Measurements from ENCODE around the gene ATP1A1. TPM values are rescaled to one million over a fixed set of nuclear protein-coding genes. Genes with fewer than 3 reads are reported as not detected.

The ATP1A1 gene
- 196 and 200 TPM in 2 replicates for total RNA-seq

GRCh38 chr1:116372651-116373430 is at the start of gene ATP1A1:
Gene ATP1A1, plus strand, starts transcription at chr1:116373244. Its CDS starts 268 bp downstream, at chr1:116373512.
- Mint-ChIP-seq H3K4me3 (ENCODE audit: low read depth) (peak within 1 kb of the TSS; percentile 95), H3K4me1 (ENCODE audit: low read depth) (peaks cover 34% of the 10 kb centered on the region), H3K36me3 (ENCODE audit: low read depth) (peaks cover 17% of the 10 kb centered on the region), H3K9me3 (no peaks in the 10 kb centered on the region), H3K27ac (peak within 1 kb of the TSS; percentile 87), H3K27me3 (ENCODE audit: low read depth) (peaks cover 28% of the 10 kb centered on the region)
- intact Hi-C loops (cut with micrococcal nuclease) = loop anchor here (1.0 to 10.0 kb wide), 6 partner anchors 221 to 1554 kb away; partner anchors contain the start of genes GDAP2, TENT5C, TTF2 and WDR3
- DNase-seq (ENCODE audit: low spot score) = peak; percentile 95

GRCh38 chr1:116323491-116323890 is 49.6 kb upstream of the ATP1A1 start:
- H3K9me3 Mint-ChIP-seq = no peaks in the 10 kb centered on the region
- intact Hi-C loops (cut with micrococcal nuclease) = no loop called here
- H3K4me3 Mint-ChIP-seq (ENCODE audit: low read depth) = no peak overlapping the region
- H3K36me3 Mint-ChIP-seq (ENCODE audit: low read depth) = no peaks in the 10 kb centered on the region
- no peak for DNase-seq (ENCODE audit: low spot score)
- no peak overlapping the region for H3K27ac Mint-ChIP-seq
- H3K4me1 Mint-ChIP-seq (ENCODE audit: low read depth) = peaks cover 37% of the 10 kb centered on the region
- no peaks in the 10 kb centered on the region for H3K27me3 Mint-ChIP-seq (ENCODE audit: low read depth)

- no peak overlapping the region for H3K27ac Mint-ChIP-seq
- intact Hi-C loops (cut with micrococcal nuclease) = no loop called here
- DNase-seq (ENCODE audit: low spot score) = no peak
- no peaks in the 10 kb centered on the region for H3K36me3 Mint-ChIP-seq (ENCODE audit: low read depth)
- peaks cover 37% of the 10 kb centered on the region for H3K4me1 Mint-ChIP-seq (ENCODE audit: low read depth)
- H3K4me3 Mint-ChIP-seq (ENCODE audit: low read depth) = no peak overlapping the region
- H3K27me3 Mint-ChIP-seq (ENCODE audit: low read depth) = no peaks in the 10 kb centered on the region
- H3K9me3 Mint-ChIP-seq = no peaks in the 10 kb centered on the region
Observed at GRCh38 chr1:116324411-116324810, 48.6 kb upstream of the ATP1A1 start.

- H3K4me3 Mint-ChIP-seq (ENCODE audit: low read depth) = no peak overlapping the region
- no peak for DNase-seq (ENCODE audit: low spot score)
- H3K27me3 Mint-ChIP-seq (ENCODE audit: low read depth) = no peaks in the 10 kb centered on the region
- H3K4me1 Mint-ChIP-seq (ENCODE audit: low read depth) = peaks cover 37% of the 10 kb centered on the region
- intact Hi-C loops (cut with micrococcal nuclease) = no loop called here
- no peaks in the 10 kb centered on the region for H3K36me3 Mint-ChIP-seq (ENCODE audit: low read depth)
- no peak overlapping the region for H3K27ac Mint-ChIP-seq
- H3K9me3 Mint-ChIP-seq = no peaks in the 10 kb centered on the region
Observed at GRCh38 chr1:116325104-116325503, 47.9 kb upstream of the ATP1A1 start.

- peak; percentile 19 for DNase-seq (ENCODE audit: low spot score)
- H3K4me3 Mint-ChIP-seq (ENCODE audit: low read depth) = peak overlapping the region; percentile 30
- H3K36me3 Mint-ChIP-seq (ENCODE audit: low read depth) = no peaks in the 10 kb centered on the region
- intact Hi-C loops (cut with micrococcal nuclease) = no loop called here
- peaks cover 37% of the 10 kb centered on the region for H3K4me1 Mint-ChIP-seq (ENCODE audit: low read depth)
- H3K9me3 Mint-ChIP-seq = no peaks in the 10 kb centered on the region
- H3K27ac Mint-ChIP-seq = peak overlapping the region; percentile 90
- H3K27me3 Mint-ChIP-seq (ENCODE audit: low read depth) = no peaks in the 10 kb centered on the region
Observed at GRCh38 chr1:116325922-116326321, 47.1 kb upstream of the ATP1A1 start.

- Mint-ChIP-seq H3K27me3 (ENCODE audit: low read depth) (no peaks in the 10 kb centered on the region), H3K36me3 (ENCODE audit: low read depth) (no peaks in the 10 kb centered on the region), H3K4me1 (ENCODE audit: low read depth) (peaks cover 34% of the 10 kb centered on the region), H3K27ac (peak overlapping the region; percentile 90), H3K4me3 (ENCODE audit: low read depth) (no peak overlapping the region), H3K9me3 (no peaks in the 10 kb centered on the region)
- intact Hi-C loops (cut with micrococcal nuclease) = no loop called here
- no peak for DNase-seq (ENCODE audit: low spot score)
Observed at GRCh38 chr1:116326486-116326885, 46.6 kb upstream of the ATP1A1 start.

- intact Hi-C loops (cut with micrococcal nuclease) = no loop called here
- Mint-ChIP-seq H3K4me1 (ENCODE audit: low read depth) (peaks cover 23% of the 10 kb centered on the region), H3K9me3 (no peaks in the 10 kb centered on the region)
Observed at GRCh38 chr1:116328671-116329070, 44.4 kb upstream of the ATP1A1 start.

GRCh38 chr1:116329524-116330341 is 43.3 kb upstream of the ATP1A1 start:
- DNase-seq (ENCODE audit: low spot score) = no peak
- H3K4me3 Mint-ChIP-seq (ENCODE audit: low read depth) = no peak overlapping the region
- H3K27me3 Mint-ChIP-seq (ENCODE audit: low read depth) = peaks cover 2% of the 10 kb centered on the region
- no peak overlapping the region for H3K27ac Mint-ChIP-seq
- H3K4me1 Mint-ChIP-seq (ENCODE audit: low read depth) = peaks cover 19% of the 10 kb centered on the region
- H3K9me3 Mint-ChIP-seq = no peaks in the 10 kb centered on the region
- H3K36me3 Mint-ChIP-seq (ENCODE audit: low read depth) = no peaks in the 10 kb centered on the region
- intact Hi-C loops (cut with micrococcal nuclease) = no loop called here

More at GRCh38 chr1:116328671-116329070, 44.4 kb upstream of the ATP1A1 start:
- no peak overlapping the region for H3K4me3 Mint-ChIP-seq (ENCODE audit: low read depth)
- no peak for DNase-seq (ENCODE audit: low spot score)
- H3K36me3 Mint-ChIP-seq (ENCODE audit: low read depth) = no peaks in the 10 kb centered on the region
- H3K27ac Mint-ChIP-seq = no peak overlapping the region
- H3K27me3 Mint-ChIP-seq (ENCODE audit: low read depth) = peaks cover 2% of the 10 kb centered on the region

- Mint-ChIP-seq H3K27ac (no peak overlapping the region), H3K4me1 (ENCODE audit: low read depth) (peaks cover 15% of the 10 kb centered on the region), H3K4me3 (ENCODE audit: low read depth) (no peak overlapping the region), H3K9me3 (no peaks in the 10 kb centered on the region), H3K27me3 (ENCODE audit: low read depth) (peaks cover 2% of the 10 kb centered on the region), H3K36me3 (ENCODE audit: low read depth) (no peaks in the 10 kb centered on the region)
- no peak for DNase-seq (ENCODE audit: low spot score)
- intact Hi-C loops (cut with micrococcal nuclease) = no loop called here
Observed at GRCh38 chr1:116330342-116330652, 42.7 kb upstream of the ATP1A1 start.

- peaks cover 10% of the 10 kb centered on the region for H3K4me1 Mint-ChIP-seq (ENCODE audit: low read depth)
- H3K9me3 Mint-ChIP-seq = no peaks in the 10 kb centered on the region
- no peaks in the 10 kb centered on the region for H3K36me3 Mint-ChIP-seq (ENCODE audit: low read depth)
- no peak overlapping the region for H3K4me3 Mint-ChIP-seq (ENCODE audit: low read depth)
- intact Hi-C loops (cut with micrococcal nuclease) = no loop called here
- peaks cover 2% of the 10 kb centered on the region for H3K27me3 Mint-ChIP-seq (ENCODE audit: low read depth)
- H3K27ac Mint-ChIP-seq = no peak overlapping the region
- no peak for DNase-seq (ENCODE audit: low spot score)
Observed at GRCh38 chr1:116330846-116331245, 42.2 kb upstream of the ATP1A1 start.

- H3K36me3 Mint-ChIP-seq (ENCODE audit: low read depth) = no peaks in the 10 kb centered on the region
- no peak overlapping the region for H3K27ac Mint-ChIP-seq
- peaks cover 5% of the 10 kb centered on the region for H3K27me3 Mint-ChIP-seq (ENCODE audit: low read depth)
- intact Hi-C loops (cut with micrococcal nuclease) = no loop called here
- H3K4me1 Mint-ChIP-seq (ENCODE audit: low read depth) = peaks cover 3% of the 10 kb centered on the region
- H3K4me3 Mint-ChIP-seq (ENCODE audit: low read depth) = no peak overlapping the region
- no peak for DNase-seq (ENCODE audit: low spot score)
- no peaks in the 10 kb centered on the region for H3K9me3 Mint-ChIP-seq
Observed at GRCh38 chr1:116331523-116331922, 41.5 kb upstream of the ATP1A1 start.

- no peaks in the 10 kb centered on the region for H3K4me1 Mint-ChIP-seq (ENCODE audit: low read depth)
- no peak overlapping the region for H3K4me3 Mint-ChIP-seq (ENCODE audit: low read depth)
- no peak overlapping the region for H3K27ac Mint-ChIP-seq
- no peaks in the 10 kb centered on the region for H3K36me3 Mint-ChIP-seq (ENCODE audit: low read depth)
- H3K27me3 Mint-ChIP-seq (ENCODE audit: low read depth) = peaks cover 6% of the 10 kb centered on the region
- DNase-seq (ENCODE audit: low spot score) = no peak
- no peaks in the 10 kb centered on the region for H3K9me3 Mint-ChIP-seq
- intact Hi-C loops (cut with micrococcal nuclease) = no loop called here
Observed at GRCh38 chr1:116332451-116332850, 40.6 kb upstream of the ATP1A1 start.
